Measurements from ENCODE around the gene CDK14.

GRCh38 chr7:90599892-90600555 lies 3.9 kb downstream of the CDK14 start:
- TF ChIP-seq POLR2A (IDR thresholded peaks at IDR 0.05; ENCODE audit: low read depth, low read length) (no peak), POLR2AphosphoS5 (IDR thresholded peaks at IDR 0.05; ENCODE audit: low read depth, low read length) (no peak), TAF1 (IDR thresholded peaks at IDR 0.05; ENCODE audit: borderline replicate concordance, low read depth, low read length) (no peak)
